ENCODE results near the gene CDH1.
A peak's percentile ranks its signal among the peaks of the same experiment; 100 is the strongest.

The CDH1 gene

GRCh38 chr16:68751160-68751559, 14.1 kb downstream of the CDH1 start:
- TF ChIP-seq CTCF (IDR thresholded peaks at IDR 0.05; ENCODE audit: extremely low read depth, missing control alignments), result no peak
- DNase-seq (ENCODE audit: low spot score), result no peak

GRCh38 chr16:68752602-68753001, 15.5 kb downstream of the CDH1 start:
- DNase-seq (ENCODE audit: low spot score), result no peak
- no peak for TF ChIP-seq CTCF (IDR thresholded peaks at IDR 0.05; ENCODE audit: extremely low read depth, missing control alignments)

GRCh38 chr16:68754084-68754792, 17.1 kb downstream of the CDH1 start:
- no peak for DNase-seq (ENCODE audit: low spot score)
- no peak for TF ChIP-seq CTCF (IDR thresholded peaks at IDR 0.05; ENCODE audit: extremely low read depth, missing control alignments)

GRCh38 chr16:68756239-68756915, 19.3 kb downstream of the CDH1 start:
- DNase-seq (ENCODE audit: low spot score), result peak; percentile 81
- TF ChIP-seq CTCF (IDR thresholded peaks at IDR 0.05; ENCODE audit: extremely low read depth, missing control alignments), result no peak

GRCh38 chr16:68757625-68757935, 20.5 kb downstream of the CDH1 start:
- no peak for TF ChIP-seq CTCF (IDR thresholded peaks at IDR 0.05; ENCODE audit: extremely low read depth, missing control alignments)
- no peak for DNase-seq (ENCODE audit: low spot score)

GRCh38 chr16:68759062-68759461, 22.0 kb downstream of the CDH1 start:
- no peak for TF ChIP-seq CTCF (IDR thresholded peaks at IDR 0.05; ENCODE audit: extremely low read depth, missing control alignments)
- no peak for DNase-seq (ENCODE audit: low spot score)

GRCh38 chr16:68760671-68761275, 23.7 kb downstream of the CDH1 start:
- peak; percentile 66 for DNase-seq (ENCODE audit: low spot score)
- TF ChIP-seq CTCF (IDR thresholded peaks at IDR 0.05; ENCODE audit: extremely low read depth, missing control alignments), result no peak

All from GM20000 (cell line).